Measurements from ENCODE around the gene ABTB2. TPM values are rescaled to one million over a fixed set of nuclear protein-coding genes. Genes with fewer than 3 reads are reported as not detected.

ABTB2 gene
- total and polyA plus RNA-seq, 9 of the 15 experiments (the other 6 are each of a cell fraction or from before 2014, with no cell fraction given) = 0.03 to 0.18 (median 0.12) TPM; not detected in 2

DNA sequence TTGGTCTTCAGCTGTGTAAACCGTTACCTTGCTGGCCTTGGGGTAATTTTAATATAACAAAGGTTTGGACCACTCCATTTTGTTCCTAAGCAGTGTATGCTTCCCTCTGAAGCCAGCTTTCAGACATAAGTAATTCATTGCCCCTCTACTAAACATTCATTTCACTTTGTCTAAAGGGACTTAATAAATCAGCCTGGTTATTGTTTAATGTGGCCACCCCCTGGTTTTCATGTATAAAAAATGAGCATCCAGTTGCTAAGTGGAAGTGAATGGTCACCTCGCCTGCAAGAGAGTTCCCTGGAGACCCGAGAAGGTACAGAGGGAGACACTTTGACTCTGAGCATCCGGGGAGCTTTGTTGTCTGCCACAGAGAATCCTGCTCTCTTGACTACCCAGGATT is 3.9 kb downstream of the ABTB2 start:
- Histone ChIP-seq H4K20me1 (replicated peaks; ENCODE audit: control insufficient read depth, insufficient read depth, low read length) (peaks cover 6% of the 10 kb centered on the region; the same call in 1 of the 2 replicates), H3K4me3 (no peak overlapping the region), H3K27me3 (ENCODE audit: control insufficient read depth in 2 of 2, insufficient read depth in 2 of 2, low read length in 2 of 2) (peaks cover 23 to 38% of the 10 kb centered on the region in 2 experiments), H3K9me1 (ENCODE audit: control insufficient read depth, insufficient read depth, low read length) (no peaks in the 10 kb centered on the region), H3K79me2 (ENCODE audit: control insufficient read depth, insufficient read depth, low read length) (no peaks in the 10 kb centered on the region), H3K36me3 (ENCODE audit: control insufficient read depth, insufficient read depth, low read length) (no peaks in the 10 kb centered on the region), H3K9ac (ENCODE audit: insufficient read depth in 1 of 2, low read depth in 2 of 2, low read length in 2 of 2) (no peak overlapping the region), H3K27ac (ENCODE audit: extremely low read depth, low read depth, low read length) (no peak overlapping the region), H3K4me1 (replicated peaks in 1 of 2; ENCODE audit: control insufficient read depth in 2 of 2, insufficient read depth in 2 of 2, low read length in 2 of 2) (peaks cover 7 to 24% of the 10 kb centered on the region in 2 experiments), H3K4me2 (ENCODE audit: insufficient read depth, low read length) (no peak overlapping the region), H2AFZ (ENCODE audit: low read depth, low read length) (no peak overlapping the region), H3K9me3 (replicated peaks; ENCODE audit: control insufficient read depth, insufficient read depth, low read depth, low read length) (no peaks in the 10 kb centered on the region)
- no peak for DNase-seq (ENCODE audit: extremely low read depth in 1 of 4, low spot score in 3 of 4)
- intact Hi-C loops (cut with micrococcal nuclease) = loop anchor here (10.0 kb wide), 1 partner anchor 499 kb away; no protein-coding TSS in a partner anchor
- ChIA-PET CTCF (ENCODE audit: low intra/inter-chr PET ratio) (no interaction called here), POLR2A (interaction anchor here (0.7 kb wide), 1 partner anchor 109 kb away, joined by 4 read pairs; no protein-coding TSS in a partner anchor)
- in situ Hi-C loops (cut with MboI) = loop anchor here (10.0 kb wide), 1 partner anchor 359 kb away; no protein-coding TSS in a partner anchor
- no peak for ATAC-seq
- BruUV-seq (replicated peaks) = no TSS peak
- 0% methylated on average over 4 of the region's 4 CpGs for WGBS (ENCODE audit: insufficient coverage, low coverage, missing lambda C conversion rate)
- FAIRE-seq = no peak
- no peak for TF ChIP-seq POLR2B (IDR thresholded peaks at IDR 0.05; ENCODE audit: low read depth, partially characterized antibody)
- TF ChIP-seq NFE2L1 (tag; IDR thresholded peaks at IDR 0.05; ENCODE audit: borderline replicate concordance, low read depth) = no peak
- no peak for TF ChIP-seq SLC30A9 (CRISPR knock-in tag; IDR thresholded peaks at IDR 0.05)
- TF ChIP-seq ZNF589 (CRISPR knock-in tag; IDR thresholded peaks at IDR 0.05; ENCODE audit: low read depth) = no peak
- no peak for TF ChIP-seq GTF2A2 (tag; IDR thresholded peaks at IDR 0.05)
- no peak for TF ChIP-seq EGR1 (conservative IDR thresholded peaks at IDR 0.05)
- no peak for TF ChIP-seq TCF7L2 (IDR thresholded peaks at IDR 0.05; ENCODE audit: low read depth, low read length)
- no peak for TF ChIP-seq SMC3 (conservative IDR thresholded peaks at IDR 0.05; ENCODE audit: insufficient read depth, low read depth, low read length)
- TF ChIP-seq, protein P1, sequence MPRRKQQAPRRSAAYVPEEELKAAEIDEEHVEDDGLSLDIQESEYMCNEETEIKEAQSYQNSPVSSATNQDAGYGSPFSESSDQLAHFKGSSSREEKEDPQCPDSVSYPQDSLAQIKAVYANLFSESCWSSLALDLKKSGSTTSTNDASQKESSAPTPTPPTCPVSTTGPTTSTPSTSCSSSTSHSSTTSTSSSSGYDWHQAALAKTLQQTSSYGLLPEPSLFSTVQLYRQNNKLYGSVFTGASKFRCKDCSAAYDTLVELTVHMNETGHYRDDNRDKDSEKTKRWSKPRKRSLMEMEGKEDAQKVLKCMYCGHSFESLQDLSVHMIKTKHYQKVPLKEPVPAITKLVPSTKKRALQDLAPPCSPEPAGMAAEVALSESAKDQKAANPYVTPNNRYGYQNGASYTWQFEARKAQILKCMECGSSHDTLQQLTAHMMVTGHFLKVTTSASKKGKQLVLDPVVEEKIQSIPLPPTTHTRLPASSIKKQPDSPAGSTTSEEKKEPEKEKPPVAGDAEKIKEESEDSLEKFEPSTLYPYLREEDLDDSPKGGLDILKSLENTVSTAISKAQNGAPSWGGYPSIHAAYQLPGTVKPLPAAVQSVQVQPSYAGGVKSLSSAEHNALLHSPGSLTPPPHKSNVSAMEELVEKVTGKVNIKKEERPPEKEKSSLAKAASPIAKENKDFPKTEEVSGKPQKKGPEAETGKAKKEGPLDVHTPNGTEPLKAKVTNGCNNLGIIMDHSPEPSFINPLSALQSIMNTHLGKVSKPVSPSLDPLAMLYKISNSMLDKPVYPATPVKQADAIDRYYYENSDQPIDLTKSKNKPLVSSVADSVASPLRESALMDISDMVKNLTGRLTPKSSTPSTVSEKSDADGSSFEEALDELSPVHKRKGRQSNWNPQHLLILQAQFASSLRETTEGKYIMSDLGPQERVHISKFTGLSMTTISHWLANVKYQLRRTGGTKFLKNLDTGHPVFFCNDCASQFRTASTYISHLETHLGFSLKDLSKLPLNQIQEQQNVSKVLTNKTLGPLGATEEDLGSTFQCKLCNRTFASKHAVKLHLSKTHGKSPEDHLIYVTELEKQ (CRISPR knock-in tag; IDR thresholded peaks at IDR 0.05) = no peak
- no peak for TF ChIP-seq ARHGAP35 (IDR thresholded peaks at IDR 0.05; ENCODE audit: partially characterized antibody)
- TF ChIP-seq ZNF184 (CRISPR knock-in tag; IDR thresholded peaks at IDR 0.05) = no peak
- no peak for TF ChIP-seq XRCC4 (IDR thresholded peaks at IDR 0.05; ENCODE audit: extremely low read depth, insufficient read depth, insufficient read length)
- TF ChIP-seq NFXL1 (CRISPR knock-in tag; IDR thresholded peaks at IDR 0.05) = no peak
- TF ChIP-seq, protein P2, sequence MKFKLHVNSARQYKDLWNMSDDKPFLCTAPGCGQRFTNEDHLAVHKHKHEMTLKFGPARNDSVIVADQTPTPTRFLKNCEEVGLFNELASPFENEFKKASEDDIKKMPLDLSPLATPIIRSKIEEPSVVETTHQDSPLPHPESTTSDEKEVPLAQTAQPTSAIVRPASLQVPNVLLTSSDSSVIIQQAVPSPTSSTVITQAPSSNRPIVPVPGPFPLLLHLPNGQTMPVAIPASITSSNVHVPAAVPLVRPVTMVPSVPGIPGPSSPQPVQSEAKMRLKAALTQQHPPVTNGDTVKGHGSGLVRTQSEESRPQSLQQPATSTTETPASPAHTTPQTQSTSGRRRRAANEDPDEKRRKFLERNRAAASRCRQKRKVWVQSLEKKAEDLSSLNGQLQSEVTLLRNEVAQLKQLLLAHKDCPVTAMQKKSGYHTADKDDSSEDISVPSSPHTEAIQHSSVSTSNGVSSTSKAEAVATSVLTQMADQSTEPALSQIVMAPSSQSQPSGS (CRISPR knock-in tag; IDR thresholded peaks at IDR 0.05) = no peak
- no peak for TF ChIP-seq ZNF12 (CRISPR knock-in tag; IDR thresholded peaks at IDR 0.05)
- no peak for TF ChIP-seq KDM1A (IDR thresholded peaks at IDR 0.05)
- TF ChIP-seq RNF2 (IDR thresholded peaks at IDR 0.05) = no peak
- TF ChIP-seq CBX8 (IDR thresholded peaks at IDR 0.05; ENCODE audit: borderline replicate concordance, extremely low read depth, low read depth, low read length, poor library complexity, severe bottlenecking) = no peak
- no peak for TF ChIP-seq HMG20B (CRISPR knock-in tag; IDR thresholded peaks at IDR 0.05)
- TF ChIP-seq MEF2A (IDR thresholded peaks at IDR 0.05; ENCODE audit: control insufficient read depth, low read depth, low read length) = no peak

Measured in K562 (cell line).